ENCODE results near the gene LRRK1. TPM values are rescaled to one million over a fixed set of nuclear protein-coding genes. Genes with fewer than 3 reads are reported as not detected.

Gene LRRK1
- total and polyA plus RNA-seq, 2 of the 4 experiments (the other 2 are of a cell fraction): 3.0 to 5.8 TPM

DNA sequence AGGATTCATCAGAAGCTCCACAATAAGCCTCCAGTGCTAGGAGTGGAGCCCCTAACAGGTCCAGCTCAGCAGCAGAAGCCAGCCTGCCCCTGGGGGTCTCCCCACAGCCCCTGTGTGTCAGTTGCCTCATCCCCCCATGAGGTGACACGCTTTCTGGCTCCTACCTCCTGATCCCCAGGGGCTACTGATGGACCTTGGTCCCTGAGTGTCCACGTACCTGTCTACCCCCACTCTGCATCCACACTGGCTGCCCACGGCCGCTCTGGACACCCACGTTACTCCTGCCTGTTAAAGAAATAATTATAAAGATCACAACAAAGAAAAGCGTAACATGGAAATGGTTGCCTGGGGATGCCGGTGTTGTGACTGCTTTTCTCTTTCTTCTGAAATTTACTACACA, 189.6 kb downstream of the LRRK1 start:
- Histone ChIP-seq H4K20me1 (ENCODE audit: insufficient read depth, low read length) (no peaks in the 10 kb centered on the region), H2AK9ac (replicated peaks; ENCODE audit: low read depth, low read length, poor library complexity) (no peak overlapping the region), H3K18ac (ENCODE audit: low read depth, low read length) (no peak overlapping the region), H4K8ac (ENCODE audit: low read depth in 2 of 2, low read length in 2 of 2) (no peak overlapping the region), H4K91ac (ENCODE audit: insufficient read depth, low read depth, low read length) (no peak overlapping the region), H3K9me3 (ENCODE audit: control insufficient read depth, insufficient read depth, low read length) (no peaks in the 10 kb centered on the region), H3K4me3 (ENCODE audit: insufficient read depth, low read depth, low read length) (no peak overlapping the region), H3K4me1 (ENCODE audit: control insufficient read depth, insufficient read depth, low read length) (peaks cover 8% of the 10 kb centered on the region), H3K27ac (ENCODE audit: insufficient read depth, low read length) (no peak overlapping the region), H3K14ac (replicated peaks; ENCODE audit: low read depth, low read length) (no peak overlapping the region), H3K56ac (ENCODE audit: extremely low read depth, insufficient read depth, low read length) (no peak overlapping the region), H3K23ac (ENCODE audit: low read depth, low read length) (no peak overlapping the region), H2BK120ac (ENCODE audit: low read depth, low read length) (no peak overlapping the region), H3K4ac (ENCODE audit: low read depth, low read length) (no peak overlapping the region), H3K4me2 (ENCODE audit: low read depth, low read length) (no peak overlapping the region), H2AFZ (replicated peaks; ENCODE audit: low read length, poor library complexity) (no peak overlapping the region), H2BK15ac (ENCODE audit: low read depth, low read length) (no peak overlapping the region), H3K36me3 (ENCODE audit: control insufficient read depth, insufficient read depth, low read length) (no peaks in the 10 kb centered on the region), H2AK5ac (ENCODE audit: low read depth, low read length) (no peak overlapping the region), H3K79me1 (ENCODE audit: low read depth in 1 of 2, low read length in 2 of 2) (no peaks in the 10 kb centered on the region), H2BK5ac (ENCODE audit: low read depth, low read length, poor library complexity, severe bottlenecking) (no peak overlapping the region), H2BK20ac (ENCODE audit: low read depth, low read length) (no peak overlapping the region), H3K9ac (ENCODE audit: low read depth, low read length) (no peak overlapping the region), H4K5ac (ENCODE audit: low read depth, low read length) (no peak overlapping the region), H3K27me3 (ENCODE audit: control insufficient read depth, insufficient read depth, low read length) (no peaks in the 10 kb centered on the region), H3K9me1 (ENCODE audit: insufficient read depth, low read length) (peaks cover 9% of the 10 kb centered on the region; the same call in 1 of the 2 replicates)
- WGBS, 2 experiments (ENCODE audit: extremely low coverage in 2 of 2, insufficient read length in 1 of 2): no CpG with 5 or more reads among the region's 7 CpGs
- ATAC-seq (ENCODE audit: low read depth) (no peak), DNase-seq (no peak)
- in situ Hi-C loops (cut with MboI; ENCODE audit: low sequenced_read_pairs): no loop called here
- ChIA-PET CTCF (no interaction called here), POLR2A (ENCODE audit: unreplicated experiment) (no interaction called here)
- BruUV-seq (replicated peaks): no TSS peak
- TF ChIP-seq BHLHE40 (IDR thresholded peaks at IDR 0.05; ENCODE audit: low read depth, low read length) (no peak), SMC3 (IDR thresholded peaks at IDR 0.05; ENCODE audit: low read depth, low read length) (no peak), MAFK (IDR thresholded peaks at IDR 0.05; ENCODE audit: low read depth, low read length) (no peak), NFE2L2 (IDR thresholded peaks at IDR 0.05; ENCODE audit: low read depth, low read length) (no peak), FOS (IDR thresholded peaks at IDR 0.05; ENCODE audit: low read depth, low read length) (no peak), CHD1 (IDR thresholded peaks at IDR 0.05; ENCODE audit: low read depth, low read length) (no peak), MXI1 (IDR thresholded peaks at IDR 0.05; ENCODE audit: borderline replicate concordance, low read depth, low read length) (no peak)
- TF ChIP-seq, protein P1, sequence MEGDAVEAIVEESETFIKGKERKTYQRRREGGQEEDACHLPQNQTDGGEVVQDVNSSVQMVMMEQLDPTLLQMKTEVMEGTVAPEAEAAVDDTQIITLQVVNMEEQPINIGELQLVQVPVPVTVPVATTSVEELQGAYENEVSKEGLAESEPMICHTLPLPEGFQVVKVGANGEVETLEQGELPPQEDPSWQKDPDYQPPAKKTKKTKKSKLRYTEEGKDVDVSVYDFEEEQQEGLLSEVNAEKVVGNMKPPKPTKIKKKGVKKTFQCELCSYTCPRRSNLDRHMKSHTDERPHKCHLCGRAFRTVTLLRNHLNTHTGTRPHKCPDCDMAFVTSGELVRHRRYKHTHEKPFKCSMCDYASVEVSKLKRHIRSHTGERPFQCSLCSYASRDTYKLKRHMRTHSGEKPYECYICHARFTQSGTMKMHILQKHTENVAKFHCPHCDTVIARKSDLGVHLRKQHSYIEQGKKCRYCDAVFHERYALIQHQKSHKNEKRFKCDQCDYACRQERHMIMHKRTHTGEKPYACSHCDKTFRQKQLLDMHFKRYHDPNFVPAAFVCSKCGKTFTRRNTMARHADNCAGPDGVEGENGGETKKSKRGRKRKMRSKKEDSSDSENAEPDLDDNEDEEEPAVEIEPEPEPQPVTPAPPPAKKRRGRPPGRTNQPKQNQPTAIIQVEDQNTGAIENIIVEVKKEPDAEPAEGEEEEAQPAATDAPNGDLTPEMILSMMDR (conservative IDR thresholded peaks at IDR 0.05; ENCODE audit: low read depth, low read length): no peak
- intact Hi-C loops (cut with micrococcal nuclease): no loop called here
- dilution Hi-C loops (cut with HindIII; ENCODE audit: low sequenced_read_pairs, unreplicated experiment): no loop called here
